Measurements from ENCODE around the gene KRT36.

Gene KRT36

DNA sequence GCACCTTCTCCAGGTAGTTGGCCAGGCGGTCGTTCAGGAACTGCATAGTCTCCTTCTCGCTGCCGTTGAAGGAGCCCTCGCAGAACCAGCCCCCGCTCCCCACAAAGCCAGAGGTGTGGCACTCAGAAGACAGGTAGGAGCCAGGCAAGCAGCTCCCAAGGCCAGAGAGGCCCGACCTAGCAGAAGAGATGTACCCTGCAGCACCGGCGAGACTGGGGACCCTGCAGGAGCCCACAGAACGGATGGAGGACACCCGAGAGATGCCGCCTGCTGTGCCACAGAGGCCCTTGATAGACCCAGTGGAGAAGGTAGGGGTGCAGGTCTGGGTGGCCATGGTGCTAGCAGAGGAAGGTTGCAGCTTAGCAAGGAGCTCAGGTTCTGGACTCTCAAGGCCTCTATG is at the start of gene KRT36:
KRT36 (minus strand) TSS at position 380 of the 400 bp plus-strand sequence; CDS start at position 334, 46 bp downstream.
- DNase-seq (ENCODE audit: low read depth in 2 of 3, low spot score in 2 of 3): no peak

GRCh38 chr17:41539071-41539492 is 49.4 kb upstream of the KRT36 start:
- no peak for DNase-seq (ENCODE audit: low read depth in 2 of 3, low spot score in 2 of 3)

GRCh38 chr17:41538565-41538991 is 48.9 kb upstream of the KRT36 start:
- no peak for DNase-seq (ENCODE audit: low read depth in 2 of 3, low spot score in 2 of 3)

DNA sequence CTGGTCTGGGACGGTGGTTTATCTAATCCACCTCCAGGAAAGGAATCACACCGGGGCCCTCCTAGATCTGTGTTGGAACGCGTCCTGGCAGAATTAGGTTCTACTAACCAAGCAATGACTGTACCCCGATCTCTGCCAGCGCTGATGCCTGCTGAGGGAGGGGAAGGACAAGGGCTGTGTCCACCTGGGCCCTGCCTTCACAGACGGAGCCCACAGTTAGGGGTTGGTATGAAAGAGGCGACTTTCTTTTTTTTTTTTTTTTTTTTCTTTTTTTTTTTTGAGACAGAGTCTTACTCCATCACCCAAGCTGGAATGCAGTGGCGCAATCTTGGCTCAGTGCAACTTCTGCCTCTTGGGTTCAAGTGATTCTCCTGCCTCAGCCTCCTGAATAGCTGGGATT is 48.3 kb upstream of the KRT36 start:
- no peak for DNase-seq (ENCODE audit: low read depth in 2 of 3, low spot score in 2 of 3)

- DNase-seq (ENCODE audit: low read depth in 2 of 3, low spot score in 2 of 3): no peak
Observed at GRCh38 chr17:41537614-41537954, 47.9 kb upstream of the KRT36 start.

- no peak for DNase-seq (ENCODE audit: low read depth in 2 of 3, low spot score in 2 of 3)
Observed at GRCh38 chr17:41536741-41537613, 47.3 kb upstream of the KRT36 start.

DNA sequence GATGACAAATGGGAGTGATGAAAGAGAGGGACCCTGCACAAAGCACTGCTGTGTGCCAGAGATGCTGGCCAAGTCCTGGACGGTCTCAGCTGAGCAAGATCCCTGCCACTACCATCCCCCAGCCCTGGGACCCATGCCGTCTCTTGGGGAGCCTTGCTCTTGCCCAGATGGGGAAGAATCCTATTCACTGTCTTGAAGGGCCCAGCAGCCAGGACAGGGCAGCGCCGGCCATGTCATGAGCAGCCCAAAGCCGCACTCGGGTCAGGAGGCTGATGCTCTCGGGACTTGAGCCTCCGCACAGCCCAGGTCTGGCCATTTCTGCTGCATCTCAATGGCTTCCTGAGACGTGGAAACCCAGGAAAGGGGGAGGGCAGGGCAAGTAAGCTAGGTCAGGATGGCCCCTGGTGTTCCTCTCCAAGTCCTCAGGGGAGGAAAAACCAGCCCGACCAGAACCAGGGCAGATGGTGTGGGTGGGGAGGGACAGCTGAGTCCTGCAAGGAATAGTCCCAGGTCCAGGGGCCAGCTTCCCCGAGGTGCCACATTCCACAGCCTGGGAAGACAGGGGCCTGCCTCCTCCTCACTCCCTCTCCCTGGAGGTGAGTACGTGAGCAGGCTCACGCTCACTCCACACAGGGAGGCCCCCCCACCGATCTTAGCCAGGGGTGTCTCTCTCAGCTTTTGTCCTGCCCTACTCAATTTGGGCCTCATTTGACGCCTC is 46.2 kb upstream of the KRT36 start:
- no peak for DNase-seq (ENCODE audit: low read depth in 2 of 3, low spot score in 2 of 3)

DNA sequence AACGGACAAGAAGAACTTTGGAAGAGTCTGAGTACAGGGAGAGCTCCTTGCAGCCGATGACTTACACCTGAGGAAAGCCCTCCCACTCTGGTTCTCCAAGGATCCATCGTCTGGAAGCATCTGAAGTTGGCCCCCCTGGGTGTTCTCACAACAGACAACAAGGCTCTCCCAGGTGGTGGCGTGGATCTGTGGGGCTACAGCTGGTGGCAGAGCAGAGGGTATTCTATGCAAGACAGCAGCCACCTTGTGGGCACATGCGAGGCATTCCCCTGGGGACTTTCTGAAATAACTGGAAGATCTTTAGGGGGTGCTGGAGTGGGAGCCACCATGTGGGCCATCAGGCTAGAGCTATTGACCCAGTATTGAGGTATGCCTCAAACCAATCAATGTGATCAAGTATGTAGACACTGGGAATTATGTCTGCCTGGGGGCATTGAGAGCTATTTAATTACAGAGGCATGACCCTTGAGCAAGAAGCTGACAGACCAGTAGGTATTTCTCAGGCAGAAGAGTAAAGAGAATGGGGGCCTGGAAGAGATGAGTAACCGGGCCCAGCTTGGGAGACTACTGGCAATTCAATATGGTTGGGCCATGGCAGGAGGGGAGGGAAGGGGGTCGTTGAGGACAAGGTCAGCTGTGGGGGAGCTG is 45.3 kb upstream of the KRT36 start:
- DNase-seq (ENCODE audit: low read depth in 2 of 3, low spot score in 2 of 3): no peak

DNA sequence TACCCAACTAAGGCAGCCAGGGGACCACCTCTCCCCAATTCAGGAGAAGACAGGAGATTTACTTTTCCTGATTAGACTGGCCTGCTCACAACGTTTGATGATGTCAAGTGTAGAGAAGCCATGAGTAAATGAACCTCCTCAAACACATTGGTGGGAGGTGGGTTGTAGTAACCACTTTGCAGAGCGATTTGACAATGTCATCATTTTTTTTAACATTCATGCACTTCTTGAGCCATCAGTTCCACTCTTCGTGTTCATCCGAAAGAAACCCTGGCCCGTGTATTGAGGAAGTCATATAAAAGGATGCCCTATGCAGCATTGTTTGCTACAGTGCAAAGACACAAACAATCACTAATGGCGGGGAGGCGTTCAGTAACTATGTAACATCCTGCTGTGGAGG is 43.9 kb upstream of the KRT36 start:
- DNase-seq (ENCODE audit: low read depth in 2 of 3, low spot score in 2 of 3): no peak

- no peak for DNase-seq (ENCODE audit: low read depth in 2 of 3, low spot score in 2 of 3)
Observed at GRCh38 chr17:41532947-41533570, 43.3 kb upstream of the KRT36 start.

DNA sequence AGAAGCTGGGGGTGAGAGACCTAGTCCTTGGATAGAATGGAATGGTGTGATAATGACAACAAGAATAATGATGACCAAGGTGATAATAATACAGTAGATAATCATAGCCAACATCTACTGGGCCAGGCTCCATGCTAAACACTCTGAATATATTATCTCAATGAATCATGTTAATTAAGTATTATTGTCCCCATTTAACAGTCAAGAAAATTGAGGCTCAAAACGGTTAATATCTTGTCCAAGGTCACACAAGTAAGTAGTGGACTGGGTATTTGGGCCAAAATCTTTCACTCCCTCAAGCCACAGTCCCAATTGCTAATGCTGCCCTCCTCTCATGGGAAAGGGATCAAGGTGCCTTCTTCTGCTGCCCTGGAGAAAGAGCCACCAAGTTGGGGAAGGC is 42.3 kb upstream of the KRT36 start:
- no peak for DNase-seq (ENCODE audit: low read depth in 2 of 3, low spot score in 2 of 3)

DNA sequence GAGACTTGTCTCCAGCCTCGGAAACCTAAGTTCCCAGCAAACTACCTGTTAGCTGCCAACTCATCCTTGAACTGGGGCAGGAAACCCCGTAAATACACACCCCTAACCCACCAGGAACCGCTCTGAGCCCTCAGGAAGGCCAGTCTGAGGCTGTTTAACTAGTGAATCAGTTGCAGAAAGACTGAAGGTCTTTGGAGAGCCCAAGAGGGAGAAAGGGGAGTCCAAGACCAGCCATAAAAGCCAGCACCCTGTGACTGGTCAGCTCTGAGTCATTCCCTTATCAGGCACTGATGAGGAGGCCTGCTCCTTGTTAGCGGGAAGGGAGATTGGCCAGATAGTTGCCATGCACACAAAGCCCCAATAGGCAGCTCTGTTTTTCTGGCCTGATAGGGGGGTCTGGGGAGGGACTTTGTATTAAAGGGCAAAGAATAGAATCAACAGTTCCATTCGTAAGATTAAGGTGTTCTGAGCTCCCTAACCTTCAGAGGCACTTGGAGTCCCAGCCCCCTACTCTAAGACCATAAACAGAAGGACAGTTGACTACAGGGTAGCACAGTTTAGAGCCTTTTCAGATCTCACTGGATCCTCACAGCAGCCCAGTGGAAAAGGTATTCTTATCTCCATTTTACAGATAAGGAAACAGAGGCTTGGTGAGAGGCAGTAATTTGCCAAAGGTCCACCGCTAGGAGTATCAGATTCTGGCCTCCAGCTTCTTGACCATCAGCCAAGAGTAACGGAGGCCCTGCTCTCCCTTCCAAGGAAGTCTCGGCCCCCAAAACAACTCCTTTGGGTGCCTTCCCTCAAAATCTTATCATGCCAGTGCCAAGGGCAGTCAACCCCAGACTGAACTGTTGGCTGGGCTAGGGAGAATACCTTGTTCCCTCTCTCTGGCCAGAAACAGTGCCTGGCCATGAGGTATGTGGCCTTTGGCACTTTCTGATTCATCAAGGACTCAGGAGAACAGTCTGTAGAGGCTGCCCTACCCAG is 40.6 kb upstream of the KRT36 start:
- DNase-seq (ENCODE audit: low read depth in 2 of 3, low spot score in 2 of 3): no peak

DNA sequence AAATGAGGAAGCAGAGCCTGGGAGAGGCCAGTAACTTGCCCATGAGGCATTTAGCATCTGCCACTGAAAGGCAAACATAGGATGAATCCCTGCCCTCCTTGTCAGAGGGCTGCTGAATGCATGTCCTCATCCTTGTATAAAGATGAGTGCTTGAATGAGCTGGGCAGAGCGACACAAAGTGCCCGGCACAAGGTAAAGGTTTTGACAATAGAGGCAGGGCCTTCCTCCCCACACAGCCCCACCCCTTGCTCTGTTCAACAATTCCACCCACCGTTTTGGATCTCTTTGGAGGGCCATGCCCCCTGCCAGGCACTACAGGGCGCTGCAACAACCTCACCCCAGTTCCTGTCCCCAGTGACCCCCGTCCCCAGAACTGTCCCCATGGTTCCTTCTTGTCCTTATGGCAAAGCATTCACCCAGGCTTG is 39.8 kb upstream of the KRT36 start:
- DNase-seq (ENCODE audit: low read depth in 2 of 3, low spot score in 2 of 3): no peak

GRCh38 chr17:41528959-41529353 is 39.2 kb upstream of the KRT36 start:
- no peak for DNase-seq (ENCODE audit: low read depth in 2 of 3, low spot score in 2 of 3)

DNA sequence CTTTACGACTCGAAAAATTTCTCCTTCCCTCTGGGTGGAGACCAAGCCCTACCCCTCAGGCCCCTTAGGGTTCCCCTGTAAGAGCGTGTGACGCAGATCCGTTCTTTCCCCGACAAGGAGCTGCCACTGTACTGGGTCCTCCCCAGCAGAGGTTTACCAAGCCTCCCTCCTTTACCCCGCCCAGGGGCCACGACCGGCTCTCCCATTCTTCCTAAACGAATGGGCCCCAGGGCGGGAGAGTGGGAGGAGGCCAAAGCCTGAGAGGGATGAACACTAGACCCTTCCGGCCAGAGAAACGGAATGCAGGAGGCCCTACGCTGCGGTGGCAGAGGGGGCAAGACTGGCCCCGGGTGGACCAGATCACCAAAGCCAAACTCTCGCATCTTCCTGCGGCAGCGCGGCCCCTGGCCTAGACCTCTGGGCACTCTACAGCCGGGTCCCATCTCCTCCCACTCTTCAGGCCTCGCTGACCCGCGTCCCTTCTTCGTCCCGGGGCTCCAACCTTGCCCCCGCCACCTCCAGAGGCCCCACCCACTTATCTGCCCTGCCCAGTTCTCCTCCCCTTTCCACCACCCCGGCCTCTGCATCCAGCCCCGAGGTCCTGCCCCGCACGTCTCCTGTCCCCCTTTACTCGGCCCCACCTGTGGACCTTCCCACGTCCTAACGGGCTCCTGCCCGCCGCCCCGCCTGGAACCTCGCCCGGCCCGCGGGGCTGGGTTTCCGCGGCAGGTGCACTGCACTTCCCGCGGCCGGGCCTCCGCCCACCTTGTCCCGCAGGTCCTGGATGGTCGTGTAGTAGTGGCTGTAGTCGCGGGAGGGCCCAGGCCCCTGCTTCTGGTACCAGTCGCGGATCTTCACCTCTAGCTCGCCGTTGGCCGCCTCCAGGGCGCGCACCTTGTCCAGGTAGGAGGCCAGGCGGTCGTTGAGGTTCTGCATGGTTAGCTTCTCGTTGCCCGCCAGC is 37.6 kb upstream of the KRT36 start:
- no peak for DNase-seq (ENCODE audit: low read depth in 2 of 3, low spot score in 2 of 3)

DNA sequence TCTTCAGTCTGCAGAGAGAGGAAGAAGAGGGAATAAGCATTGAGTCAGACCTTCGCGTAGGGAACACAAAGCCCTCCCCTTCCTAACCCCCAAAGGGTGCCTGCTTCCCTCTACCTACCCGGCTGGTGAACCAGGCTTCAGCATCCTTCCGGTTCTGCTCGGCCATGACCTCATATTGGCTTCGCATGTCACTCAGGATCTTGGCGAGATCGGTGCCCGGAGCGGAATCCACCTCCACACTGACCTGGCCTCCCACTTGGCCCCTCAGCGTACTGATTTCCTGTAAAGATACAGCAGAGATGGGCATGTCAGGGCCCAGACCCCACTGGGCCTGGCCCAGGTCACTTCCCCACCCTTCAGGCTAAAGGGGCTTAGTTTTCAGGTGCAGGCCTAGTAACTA is 34.6 kb upstream of the KRT36 start:
- DNase-seq (ENCODE audit: low read depth in 2 of 3, low spot score in 2 of 3): no peak

DNA sequence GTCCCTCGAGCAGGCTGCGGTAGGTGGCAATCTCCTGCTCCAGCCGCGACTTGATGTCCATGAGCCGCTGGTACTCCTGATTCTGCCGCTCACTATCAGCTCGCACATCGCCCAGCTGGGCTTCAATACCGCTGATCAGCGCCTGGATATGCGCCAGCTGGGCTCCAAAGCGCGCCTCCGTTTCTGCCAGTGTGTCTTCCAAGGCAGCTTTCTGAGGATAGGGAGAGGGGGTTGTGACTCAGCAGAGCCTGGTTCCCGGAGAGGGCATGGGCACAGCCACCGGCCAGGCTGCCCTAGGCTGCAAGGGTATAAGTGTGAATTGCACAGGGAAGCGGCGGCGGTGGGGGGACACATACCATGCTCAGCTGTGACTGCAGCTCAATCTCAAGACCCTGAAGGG is 34.1 kb upstream of the KRT36 start:
- DNase-seq (ENCODE audit: low read depth in 2 of 3, low spot score in 2 of 3): no peak

DNA sequence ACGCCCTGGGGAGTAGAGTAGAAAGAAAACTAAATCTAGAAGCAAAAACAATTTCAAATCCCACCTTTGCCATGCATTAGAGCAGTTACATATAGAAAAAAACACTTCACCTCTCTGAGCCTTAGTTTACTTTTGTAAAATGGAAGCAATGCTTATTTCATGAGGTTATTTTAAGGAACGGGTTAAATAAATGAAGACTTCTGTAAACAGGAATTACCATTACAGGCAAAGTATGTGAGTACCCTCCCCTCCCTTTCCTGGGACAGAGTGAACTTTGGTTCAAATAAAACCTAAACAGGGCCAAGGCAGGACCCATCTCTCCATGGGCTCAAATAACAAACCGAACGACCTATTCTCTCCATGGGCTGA is 33.5 kb upstream of the KRT36 start:
- no peak for DNase-seq (ENCODE audit: low read depth in 2 of 3, low spot score in 2 of 3)

All from activated CD8-positive, alpha-beta memory T cell treated with anti-CD3 and anti-CD28 coated beads for 48 hours (primary cell).